ENCODE measurements around the gene SEC23IP.
"Not testable (repeated sequence)": the region's sequence is repeated elsewhere in the genome, so short reads cannot be mapped to it uniquely, and the experiment has no call there.

SEC23IP gene

GRCh38 chr10:119892188-119893065, at the start of gene SEC23IP:
TSS of gene SEC23IP (plus strand) at chr10:119892730. CDS start at chr10:119892783, 53 bp downstream.
- peak; percentile 97 for DNase-seq (ENCODE audit: low spot score)

GRCh38 chr10:119845656-119846055, 46.9 kb upstream of the SEC23IP start:
- DNase-seq (ENCODE audit: low spot score), result no peak

- no peak for DNase-seq (ENCODE audit: low spot score)
These were observed 43.3 kb upstream of the SEC23IP start for GRCh38 chr10:119849031-119849789.

GRCh38 chr10:119849944-119850343, 42.6 kb upstream of the SEC23IP start:
- DNase-seq (ENCODE audit: low spot score), result no peak

- DNase-seq (ENCODE audit: low spot score), result no peak
These were observed 40.3 kb upstream of the SEC23IP start for GRCh38 chr10:119852277-119852676.

- no peak for DNase-seq (ENCODE audit: low spot score)
These were observed 39.7 kb upstream of the SEC23IP start for GRCh38 chr10:119852822-119853221.

- DNase-seq (ENCODE audit: low spot score), result no peak
These were observed 39.0 kb upstream of the SEC23IP start for GRCh38 chr10:119853574-119853973.

- no peak for DNase-seq (ENCODE audit: low spot score)
These were observed 34.5 kb upstream of the SEC23IP start for GRCh38 chr10:119858063-119858462.

- DNase-seq (ENCODE audit: low spot score), result peak; percentile 79
These were observed 32.9 kb upstream of the SEC23IP start for GRCh38 chr10:119859420-119860258.

- DNase-seq (ENCODE audit: low spot score), result no peak
These were observed 31.5 kb upstream of the SEC23IP start for GRCh38 chr10:119860866-119861607.

GRCh38 chr10:119862524-119862923, 30.0 kb upstream of the SEC23IP start:
- no peak for DNase-seq (ENCODE audit: low spot score)

- DNase-seq (ENCODE audit: low spot score), result no peak
These were observed 28.5 kb upstream of the SEC23IP start for GRCh38 chr10:119863951-119864565.

- no peak for DNase-seq (ENCODE audit: low spot score)
These were observed 26.8 kb upstream of the SEC23IP start for GRCh38 chr10:119865699-119866240.

GRCh38 chr10:119867317-119867716, 25.2 kb upstream of the SEC23IP start:
- DNase-seq (ENCODE audit: low spot score), result no peak

- not testable (repeated sequence) for DNase-seq (ENCODE audit: low spot score)
These were observed 23.1 kb upstream of the SEC23IP start for GRCh38 chr10:119869398-119869797.

- no peak for DNase-seq (ENCODE audit: low spot score)
These were observed 20.5 kb upstream of the SEC23IP start for GRCh38 chr10:119871881-119872609.

GRCh38 chr10:119872610-119872859, 20.0 kb upstream of the SEC23IP start, which contains the start of gene MCMBP:
TSS of gene MCMBP (minus strand) at chr10:119872843. CDS start at chr10:119872584, 259 bp downstream.
- no peak for DNase-seq (ENCODE audit: low spot score)

GRCh38 chr10:119872860-119873681, 19.5 kb upstream of the SEC23IP start:
- peak; percentile 85 for DNase-seq (ENCODE audit: low spot score)

- DNase-seq (ENCODE audit: low spot score), result no peak
These were observed 14.0 kb upstream of the SEC23IP start for GRCh38 chr10:119878524-119878923.

Data from pons (tissue), 1 donor.